ENCODE results near the gene MBTPS1. TPM values are rescaled to one million over a fixed set of nuclear protein-coding genes. Genes with fewer than 3 reads are reported as not detected.

MBTPS1 gene
- polyA plus RNA-seq, 1 donor from 2014 or later, result 66.9 TPM

DNA sequence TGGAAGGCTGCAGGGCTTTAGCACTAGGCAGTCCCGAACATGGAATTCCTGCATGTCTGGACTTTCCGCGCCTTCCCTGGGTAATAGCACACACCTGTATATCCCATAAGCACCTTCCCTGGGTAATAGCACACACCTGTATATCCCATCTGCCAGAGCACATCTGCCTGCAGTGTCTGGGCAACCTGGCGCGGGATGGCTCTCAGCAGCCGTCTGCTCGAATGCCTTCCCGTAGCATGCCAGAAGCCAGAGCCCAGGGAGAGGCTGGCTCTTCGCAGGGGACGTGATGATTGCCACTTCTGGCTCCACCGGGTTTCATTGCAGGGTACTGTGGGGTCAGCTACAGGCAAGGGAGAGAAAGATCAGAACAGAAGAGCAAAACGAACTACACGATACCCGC is 21.3 kb downstream of the MBTPS1 start:
- no peak overlapping the region for H3K27ac ChIP-seq (ENCODE audit: low read length)
- H3K4me3 ChIP-seq (ENCODE audit: low read length), result no peak overlapping the region
- no peaks in the 10 kb centered on the region for H3K9me3 ChIP-seq (ENCODE audit: low read length)
- H2AFZ ChIP-seq (ENCODE audit: low read depth, low read length), result no peak overlapping the region
- no peaks in the 10 kb centered on the region for H3K27me3 ChIP-seq (ENCODE audit: insufficient read depth, low read depth, low read length)
- no peak for TF ChIP-seq MXI1 (conservative IDR thresholded peaks at IDR 0.05; ENCODE audit: poor library complexity, severe bottlenecking)
- TF ChIP-seq RAD21 (conservative IDR thresholded peaks at IDR 0.05), result no peak
- TF ChIP-seq POLR2AphosphoS5 (IDR thresholded peaks at IDR 0.05), result no peak
- no peak for TF ChIP-seq EP300 (conservative IDR thresholded peaks at IDR 0.05; ENCODE audit: poor library complexity, severe bottlenecking)
- TF ChIP-seq, protein P1, sequence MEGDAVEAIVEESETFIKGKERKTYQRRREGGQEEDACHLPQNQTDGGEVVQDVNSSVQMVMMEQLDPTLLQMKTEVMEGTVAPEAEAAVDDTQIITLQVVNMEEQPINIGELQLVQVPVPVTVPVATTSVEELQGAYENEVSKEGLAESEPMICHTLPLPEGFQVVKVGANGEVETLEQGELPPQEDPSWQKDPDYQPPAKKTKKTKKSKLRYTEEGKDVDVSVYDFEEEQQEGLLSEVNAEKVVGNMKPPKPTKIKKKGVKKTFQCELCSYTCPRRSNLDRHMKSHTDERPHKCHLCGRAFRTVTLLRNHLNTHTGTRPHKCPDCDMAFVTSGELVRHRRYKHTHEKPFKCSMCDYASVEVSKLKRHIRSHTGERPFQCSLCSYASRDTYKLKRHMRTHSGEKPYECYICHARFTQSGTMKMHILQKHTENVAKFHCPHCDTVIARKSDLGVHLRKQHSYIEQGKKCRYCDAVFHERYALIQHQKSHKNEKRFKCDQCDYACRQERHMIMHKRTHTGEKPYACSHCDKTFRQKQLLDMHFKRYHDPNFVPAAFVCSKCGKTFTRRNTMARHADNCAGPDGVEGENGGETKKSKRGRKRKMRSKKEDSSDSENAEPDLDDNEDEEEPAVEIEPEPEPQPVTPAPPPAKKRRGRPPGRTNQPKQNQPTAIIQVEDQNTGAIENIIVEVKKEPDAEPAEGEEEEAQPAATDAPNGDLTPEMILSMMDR (IDR thresholded peaks at IDR 0.05; ENCODE audit: poor library complexity, severe bottlenecking), result no peak
- TF ChIP-seq, protein P2, sequence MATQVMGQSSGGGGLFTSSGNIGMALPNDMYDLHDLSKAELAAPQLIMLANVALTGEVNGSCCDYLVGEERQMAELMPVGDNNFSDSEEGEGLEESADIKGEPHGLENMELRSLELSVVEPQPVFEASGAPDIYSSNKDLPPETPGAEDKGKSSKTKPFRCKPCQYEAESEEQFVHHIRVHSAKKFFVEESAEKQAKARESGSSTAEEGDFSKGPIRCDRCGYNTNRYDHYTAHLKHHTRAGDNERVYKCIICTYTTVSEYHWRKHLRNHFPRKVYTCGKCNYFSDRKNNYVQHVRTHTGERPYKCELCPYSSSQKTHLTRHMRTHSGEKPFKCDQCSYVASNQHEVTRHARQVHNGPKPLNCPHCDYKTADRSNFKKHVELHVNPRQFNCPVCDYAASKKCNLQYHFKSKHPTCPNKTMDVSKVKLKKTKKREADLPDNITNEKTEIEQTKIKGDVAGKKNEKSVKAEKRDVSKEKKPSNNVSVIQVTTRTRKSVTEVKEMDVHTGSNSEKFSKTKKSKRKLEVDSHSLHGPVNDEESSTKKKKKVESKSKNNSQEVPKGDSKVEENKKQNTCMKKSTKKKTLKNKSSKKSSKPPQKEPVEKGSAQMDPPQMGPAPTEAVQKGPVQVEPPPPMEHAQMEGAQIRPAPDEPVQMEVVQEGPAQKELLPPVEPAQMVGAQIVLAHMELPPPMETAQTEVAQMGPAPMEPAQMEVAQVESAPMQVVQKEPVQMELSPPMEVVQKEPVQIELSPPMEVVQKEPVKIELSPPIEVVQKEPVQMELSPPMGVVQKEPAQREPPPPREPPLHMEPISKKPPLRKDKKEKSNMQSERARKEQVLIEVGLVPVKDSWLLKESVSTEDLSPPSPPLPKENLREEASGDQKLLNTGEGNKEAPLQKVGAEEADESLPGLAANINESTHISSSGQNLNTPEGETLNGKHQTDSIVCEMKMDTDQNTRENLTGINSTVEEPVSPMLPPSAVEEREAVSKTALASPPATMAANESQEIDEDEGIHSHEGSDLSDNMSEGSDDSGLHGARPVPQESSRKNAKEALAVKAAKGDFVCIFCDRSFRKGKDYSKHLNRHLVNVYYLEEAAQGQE (IDR thresholded peaks at IDR 0.05; ENCODE audit: borderline replicate concordance), result no peak
- no peak for TF ChIP-seq EZH2 (IDR thresholded peaks at IDR 0.05; ENCODE audit: borderline replicate concordance, insufficient read depth, low read length, poor library complexity, severe bottlenecking)
- TF ChIP-seq SMC3 (conservative IDR thresholded peaks at IDR 0.05; ENCODE audit: poor library complexity), result no peak
- TF ChIP-seq TAF1 (IDR thresholded peaks at IDR 0.05; ENCODE audit: low read depth), result no peak
- H3K9me2 ChIP-seq (ENCODE audit: insufficient read depth, low read length), result no peaks in the 10 kb centered on the region
- H3K9ac ChIP-seq (ENCODE audit: low read length), result no peak overlapping the region
- H3K79me2 ChIP-seq (replicated peaks; ENCODE audit: insufficient read depth, low read length), result no peaks in the 10 kb centered on the region
- no peaks in the 10 kb centered on the region for H3F3A ChIP-seq (ENCODE audit: insufficient read depth, low read length, poor library complexity, severe bottlenecking)
- H3K36me3 ChIP-seq (ENCODE audit: insufficient read depth, low read length), result peaks cover 15% of the 10 kb centered on the region
- no peak overlapping the region for H3K4me2 ChIP-seq (ENCODE audit: low read length)
- H4K20me1 ChIP-seq (ENCODE audit: insufficient read depth), result no peaks in the 10 kb centered on the region

DNA sequence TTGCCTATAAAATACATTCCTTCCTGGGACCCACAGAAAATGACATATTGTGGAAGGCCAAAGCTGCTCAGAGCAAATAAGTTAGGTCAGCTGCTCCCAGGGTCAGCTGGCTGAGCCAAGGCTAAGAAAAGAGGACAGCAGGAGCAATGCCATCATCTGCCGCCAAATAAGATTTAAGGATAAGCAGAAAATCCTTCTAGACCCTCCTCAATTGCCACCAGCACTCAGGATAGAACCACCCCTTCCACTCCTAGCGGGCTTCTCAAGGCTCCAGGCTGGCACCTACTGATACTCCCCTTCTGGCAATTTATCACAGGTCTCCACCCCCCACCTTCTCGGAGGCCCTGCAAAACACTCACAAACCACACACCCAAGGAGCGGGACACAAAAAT is 22.9 kb downstream of the MBTPS1 start:
- Histone ChIP-seq H3K9me2 (ENCODE audit: insufficient read depth, low read length) (no peaks in the 10 kb centered on the region), H3K4me2 (ENCODE audit: low read length) (no peak overlapping the region), H3K9me3 (ENCODE audit: low read length) (no peaks in the 10 kb centered on the region), H4K20me1 (ENCODE audit: insufficient read depth) (no peaks in the 10 kb centered on the region), H3K4me3 (ENCODE audit: low read length) (no peak overlapping the region), H2AFZ (ENCODE audit: low read depth, low read length) (no peak overlapping the region), H3K79me2 (replicated peaks; ENCODE audit: insufficient read depth, low read length) (no peaks in the 10 kb centered on the region), H3K9ac (ENCODE audit: low read length) (no peak overlapping the region), H3K27ac (ENCODE audit: low read length) (no peak overlapping the region), H3K27me3 (ENCODE audit: insufficient read depth, low read depth, low read length) (no peaks in the 10 kb centered on the region), H3K36me3 (ENCODE audit: insufficient read depth, low read length) (peaks cover 15% of the 10 kb centered on the region), H3F3A (ENCODE audit: insufficient read depth, low read length, poor library complexity, severe bottlenecking) (no peaks in the 10 kb centered on the region)
- no peak for TF ChIP-seq EP300 (conservative IDR thresholded peaks at IDR 0.05; ENCODE audit: poor library complexity, severe bottlenecking)
- TF ChIP-seq, protein P1 (IDR thresholded peaks at IDR 0.05; ENCODE audit: poor library complexity, severe bottlenecking), result no peak
- TF ChIP-seq MXI1 (conservative IDR thresholded peaks at IDR 0.05; ENCODE audit: poor library complexity, severe bottlenecking), result no peak
- TF ChIP-seq SMC3 (conservative IDR thresholded peaks at IDR 0.05; ENCODE audit: poor library complexity), result no peak
- no peak for TF ChIP-seq POLR2AphosphoS5 (IDR thresholded peaks at IDR 0.05)
- TF ChIP-seq TAF1 (IDR thresholded peaks at IDR 0.05; ENCODE audit: low read depth), result no peak
- TF ChIP-seq, protein P2 (IDR thresholded peaks at IDR 0.05; ENCODE audit: borderline replicate concordance), result no peak
- no peak for TF ChIP-seq EZH2 (IDR thresholded peaks at IDR 0.05; ENCODE audit: borderline replicate concordance, insufficient read depth, low read length, poor library complexity, severe bottlenecking)
- no peak for TF ChIP-seq RAD21 (conservative IDR thresholded peaks at IDR 0.05)

Measured in neural cell (in vitro differentiated cells).